Measurements from ENCODE around the gene DNAH14.

DNAH14 gene

GRCh38 chr1:225113265-225113664 lies 183.8 kb downstream of the DNAH14 start:
- no peak overlapping the region for H3K4me3 ChIP-seq (ENCODE audit: low read depth, low read length)
- in situ Hi-C loops (cut with HindIII; ENCODE audit: low sequenced_read_pairs) = no loop called here
- DNase-seq (ENCODE audit: low read depth) = no peak
- TF ChIP-seq, protein P1, sequence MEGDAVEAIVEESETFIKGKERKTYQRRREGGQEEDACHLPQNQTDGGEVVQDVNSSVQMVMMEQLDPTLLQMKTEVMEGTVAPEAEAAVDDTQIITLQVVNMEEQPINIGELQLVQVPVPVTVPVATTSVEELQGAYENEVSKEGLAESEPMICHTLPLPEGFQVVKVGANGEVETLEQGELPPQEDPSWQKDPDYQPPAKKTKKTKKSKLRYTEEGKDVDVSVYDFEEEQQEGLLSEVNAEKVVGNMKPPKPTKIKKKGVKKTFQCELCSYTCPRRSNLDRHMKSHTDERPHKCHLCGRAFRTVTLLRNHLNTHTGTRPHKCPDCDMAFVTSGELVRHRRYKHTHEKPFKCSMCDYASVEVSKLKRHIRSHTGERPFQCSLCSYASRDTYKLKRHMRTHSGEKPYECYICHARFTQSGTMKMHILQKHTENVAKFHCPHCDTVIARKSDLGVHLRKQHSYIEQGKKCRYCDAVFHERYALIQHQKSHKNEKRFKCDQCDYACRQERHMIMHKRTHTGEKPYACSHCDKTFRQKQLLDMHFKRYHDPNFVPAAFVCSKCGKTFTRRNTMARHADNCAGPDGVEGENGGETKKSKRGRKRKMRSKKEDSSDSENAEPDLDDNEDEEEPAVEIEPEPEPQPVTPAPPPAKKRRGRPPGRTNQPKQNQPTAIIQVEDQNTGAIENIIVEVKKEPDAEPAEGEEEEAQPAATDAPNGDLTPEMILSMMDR (IDR thresholded peaks at IDR 0.05; ENCODE audit: low read depth, low read length, missing control alignments) = no peak

DNA sequence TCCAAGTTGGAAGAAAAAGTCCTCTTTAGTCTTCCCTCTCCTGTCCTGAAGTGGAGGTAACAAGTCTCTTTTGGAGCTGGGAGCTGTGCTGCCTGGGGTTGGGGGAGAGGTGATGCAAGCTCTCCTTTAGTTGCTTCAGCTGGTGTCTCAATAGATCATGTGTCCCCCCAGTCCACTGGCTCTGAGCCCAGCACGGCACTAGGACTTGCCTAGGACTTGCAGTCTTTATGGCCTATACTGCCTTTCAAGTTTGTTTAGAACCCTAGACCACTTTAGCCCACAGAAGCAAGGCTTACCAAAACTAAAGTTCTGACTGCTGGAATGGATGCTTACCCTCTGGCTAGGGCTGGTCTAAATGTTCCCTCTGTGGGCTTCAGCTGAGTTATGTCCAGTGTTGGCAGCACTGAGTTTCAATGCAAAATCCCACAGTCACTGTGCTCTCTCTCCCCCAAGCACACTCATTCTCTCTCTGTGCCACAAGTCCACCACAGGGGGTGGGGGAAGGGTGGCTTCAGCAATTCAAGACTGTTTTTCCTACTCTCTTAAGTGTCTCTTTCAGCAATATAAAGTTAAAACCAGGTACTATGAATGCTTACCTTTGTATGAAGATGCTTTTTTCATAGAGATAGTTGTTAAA lies 185.0 kb downstream of the DNAH14 start:
- in situ Hi-C loops (cut with HindIII; ENCODE audit: low sequenced_read_pairs) = no loop called here
- TF ChIP-seq, protein P1 (IDR thresholded peaks at IDR 0.05; ENCODE audit: low read depth, low read length, missing control alignments) = no peak

DNA sequence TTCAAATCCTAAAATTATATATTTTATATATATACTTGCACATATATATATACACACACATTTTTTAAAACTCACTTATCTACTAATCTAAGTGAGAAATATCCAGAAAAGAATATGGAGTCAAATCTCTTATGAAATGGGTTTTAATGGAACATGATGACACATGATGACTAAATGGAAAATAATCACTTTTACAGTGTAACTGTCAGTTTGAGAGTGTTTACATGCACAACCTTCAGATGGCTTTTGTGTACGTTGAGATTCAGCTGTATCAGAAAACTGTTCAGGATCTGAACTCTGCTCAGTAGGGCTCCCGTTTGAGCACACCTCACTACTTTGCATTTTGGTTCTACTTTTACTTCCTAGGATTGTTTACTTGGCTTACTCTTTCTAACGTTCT lies 189.8 kb downstream of the DNAH14 start:
- TF ChIP-seq, protein P1 (IDR thresholded peaks at IDR 0.05; ENCODE audit: low read depth, low read length, missing control alignments) = no peak
- no peak for DNase-seq (ENCODE audit: low read depth)
- in situ Hi-C loops (cut with HindIII; ENCODE audit: low sequenced_read_pairs) = no loop called here
- H3K4me3 ChIP-seq (ENCODE audit: low read depth, low read length) = no peak overlapping the region

More for the DNA sequence above, 185.0 kb downstream of the DNAH14 start:
- DNase-seq (ENCODE audit: low read depth) = no peak
- no peak overlapping the region for H3K4me3 ChIP-seq (ENCODE audit: low read depth, low read length)

DNA sequence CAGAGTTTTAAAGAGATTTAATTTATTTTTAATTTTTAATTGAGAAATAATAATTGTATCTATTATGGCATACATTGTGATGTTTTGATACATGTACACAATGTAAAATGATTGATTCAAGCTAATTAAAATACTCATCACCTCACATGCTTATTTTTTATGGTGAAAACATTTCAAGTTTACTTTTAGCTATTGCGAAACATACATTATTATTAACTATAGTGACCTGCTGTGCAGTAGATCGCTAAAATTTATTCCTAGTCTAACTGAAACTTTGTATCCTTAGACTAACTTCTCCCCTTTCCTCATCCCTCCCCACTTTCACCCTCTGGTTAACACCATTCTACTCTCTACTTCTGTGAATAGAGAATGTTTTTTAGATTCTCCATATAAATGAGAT lies 191.6 kb downstream of the DNAH14 start:
- DNase-seq (ENCODE audit: low read depth) = no peak
- TF ChIP-seq, protein P1 (IDR thresholded peaks at IDR 0.05; ENCODE audit: low read depth, low read length, missing control alignments) = no peak
- in situ Hi-C loops (cut with HindIII; ENCODE audit: low sequenced_read_pairs) = no loop called here
- H3K4me3 ChIP-seq (ENCODE audit: low read depth, low read length) = no peak overlapping the region

GRCh38 chr1:225131869-225132268 lies 202.4 kb downstream of the DNAH14 start:
- no peak for DNase-seq (ENCODE audit: low read depth)
- TF ChIP-seq, protein P1 (IDR thresholded peaks at IDR 0.05; ENCODE audit: low read depth, low read length, missing control alignments) = no peak
- no peak overlapping the region for H3K4me3 ChIP-seq (ENCODE audit: low read depth, low read length)
- in situ Hi-C loops (cut with HindIII; ENCODE audit: low sequenced_read_pairs) = no loop called here

- TF ChIP-seq, protein P1 (IDR thresholded peaks at IDR 0.05; ENCODE audit: low read depth, low read length, missing control alignments) = no peak
- no peak overlapping the region for H3K4me3 ChIP-seq (ENCODE audit: low read depth, low read length)
- in situ Hi-C loops (cut with HindIII; ENCODE audit: low sequenced_read_pairs) = no loop called here
- DNase-seq (ENCODE audit: low read depth) = no peak
Observed at GRCh38 chr1:225137976-225138375, 208.5 kb downstream of the DNAH14 start.

Measured in astrocyte of the cerebellum (primary cell).